Measurements from ENCODE around the gene GPR137.
A peak's percentile ranks its signal among the peaks of the same experiment; 100 is the strongest.

DNA sequence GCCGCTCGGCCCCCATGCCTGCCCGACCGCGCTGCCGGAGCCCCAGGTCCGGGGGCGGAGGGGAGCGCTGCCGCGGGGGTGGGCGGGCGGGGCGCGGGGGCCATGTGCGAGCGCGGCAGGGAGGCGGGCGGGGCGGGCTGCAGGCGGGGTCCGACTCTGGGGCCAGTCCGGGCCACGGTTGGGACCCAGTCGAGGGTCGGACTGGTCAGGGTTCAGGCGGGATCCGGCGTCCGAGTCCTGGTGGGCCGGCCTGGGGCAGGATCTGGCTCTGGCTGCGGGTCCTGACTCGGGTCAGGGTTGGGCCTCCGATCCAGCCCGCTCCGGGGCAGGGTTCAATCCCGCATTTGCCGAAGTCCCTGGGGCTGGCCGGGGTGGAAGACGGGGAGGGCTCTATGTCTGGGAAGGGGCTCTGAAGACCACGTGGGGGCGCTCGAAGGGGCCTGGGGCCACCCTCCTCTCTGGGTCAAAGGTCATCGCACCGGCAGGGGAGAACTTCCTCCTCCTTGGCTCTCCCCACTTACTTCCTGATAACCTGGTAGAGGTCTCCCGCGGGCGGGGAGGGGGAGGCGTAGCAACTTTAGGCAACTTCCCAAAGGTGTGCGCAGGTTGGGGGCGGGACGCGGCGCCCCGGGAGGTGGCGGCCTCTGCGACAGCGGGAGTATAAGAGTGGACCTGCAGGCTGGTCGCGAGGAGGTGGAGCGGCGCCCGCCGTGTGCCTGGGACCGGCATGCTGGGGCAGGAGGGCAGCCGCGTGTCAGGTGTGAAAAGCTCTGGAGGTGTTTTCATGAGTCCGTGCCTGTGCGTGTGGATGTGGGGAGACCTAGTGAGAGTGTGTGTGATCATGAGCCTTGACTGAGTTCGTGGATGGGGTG, 20.3 kb downstream of the GPR137 start:
- TF ChIP-seq, protein P1, sequence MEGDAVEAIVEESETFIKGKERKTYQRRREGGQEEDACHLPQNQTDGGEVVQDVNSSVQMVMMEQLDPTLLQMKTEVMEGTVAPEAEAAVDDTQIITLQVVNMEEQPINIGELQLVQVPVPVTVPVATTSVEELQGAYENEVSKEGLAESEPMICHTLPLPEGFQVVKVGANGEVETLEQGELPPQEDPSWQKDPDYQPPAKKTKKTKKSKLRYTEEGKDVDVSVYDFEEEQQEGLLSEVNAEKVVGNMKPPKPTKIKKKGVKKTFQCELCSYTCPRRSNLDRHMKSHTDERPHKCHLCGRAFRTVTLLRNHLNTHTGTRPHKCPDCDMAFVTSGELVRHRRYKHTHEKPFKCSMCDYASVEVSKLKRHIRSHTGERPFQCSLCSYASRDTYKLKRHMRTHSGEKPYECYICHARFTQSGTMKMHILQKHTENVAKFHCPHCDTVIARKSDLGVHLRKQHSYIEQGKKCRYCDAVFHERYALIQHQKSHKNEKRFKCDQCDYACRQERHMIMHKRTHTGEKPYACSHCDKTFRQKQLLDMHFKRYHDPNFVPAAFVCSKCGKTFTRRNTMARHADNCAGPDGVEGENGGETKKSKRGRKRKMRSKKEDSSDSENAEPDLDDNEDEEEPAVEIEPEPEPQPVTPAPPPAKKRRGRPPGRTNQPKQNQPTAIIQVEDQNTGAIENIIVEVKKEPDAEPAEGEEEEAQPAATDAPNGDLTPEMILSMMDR (IDR thresholded peaks at IDR 0.05) = peak in 2 of 5 experiments; percentile 10 to 15
- TF ChIP-seq POLR2A (IDR thresholded peaks at IDR 0.05) (peak; percentile 74), POLR2AphosphoS5 (IDR thresholded peaks at IDR 0.05) (peak; percentile 17 to 56 (median 25))

All from transverse colon (tissue), 4 donors.